ENCODE results near the gene DEFB108B.
"Not testable (repeated sequence)": the region's sequence is repeated elsewhere in the genome, so short reads cannot be mapped to it uniquely, and the experiment has no call there.

GRCh38 chr11:71832811-71833210 lies at the start of gene DEFB108B:
- TF ChIP-seq CTCF (IDR thresholded peaks at IDR 0.05; ENCODE audit: poor library complexity, severe bottlenecking); EZH2 (IDR thresholded peaks at IDR 0.05; ENCODE audit: borderline replicate concordance, insufficient read depth, low read length, poor library complexity, severe bottlenecking); MXI1 (conservative IDR thresholded peaks at IDR 0.05; ENCODE audit: poor library complexity, severe bottlenecking); TAF1 (IDR thresholded peaks at IDR 0.05; ENCODE audit: low read depth); RAD21 (conservative IDR thresholded peaks at IDR 0.05); POLR2AphosphoS5 (IDR thresholded peaks at IDR 0.05); SMC3 (conservative IDR thresholded peaks at IDR 0.05; ENCODE audit: poor library complexity); REST (IDR thresholded peaks at IDR 0.05; ENCODE audit: borderline replicate concordance): not testable (repeated sequence)

Data from neural cell (in vitro differentiated cells).